GM12878 (cell line): Measurements from ENCODE around the gene STX16. TPM values are rescaled to one million over a fixed set of nuclear protein-coding genes. Genes with fewer than 3 reads are reported as not detected.

ENCODE experiments used
- ATAC-seq: fragments of 200-7000 bp; cut with Tn5 transposase; 3 replicates; pipeline ENCODE4 v1.9.1; 2020; ENCODE audit warnings: mild to moderate bottlenecking, moderate library complexity
- BruUV-seq: library from RNA; stranded (reverse); fragments of 400-500 nt; replicated peaks from 2 replicates; lab custom pipeline; 2021; lab: Mats Ljungman, UMichigan
- CTCF ChIA-PET: fragments of 300-600 bp; sonication (Branson Sonifier 250); formaldehyde crosslinking; extraction: SDS; loops from one replicate; lab custom pipeline; 2021; ENCODE audit warnings: inconsistent platforms; lab: Yijun Ruan, JAX
- POLR2A ChIA-PET: fragments of 350-600 bp; formaldehyde crosslinking; extraction: SDS; loops from one replicate; lab custom pipeline; 2021; ENCODE audit warnings: inconsistent platforms; lab: Charles Lee
- RAD21 ChIA-PET: fragments of 300-600 bp; sonication (Branson Sonifier 250); formaldehyde crosslinking; loops from one replicate; lab custom pipeline; 2023; ENCODE audit warnings: antibody characterized with exemption; ENCODE audit not compliant: unreplicated experiment; lab: Charles Lee
- SMC1A ChIA-PET: fragments of 300-600 bp; sonication (Branson Sonifier 250); formaldehyde crosslinking; loops from one replicate; lab custom pipeline; 2023; ENCODE audit not compliant: unreplicated experiment, uncharacterized antibody; lab: Charles Lee
- DNase-seq: peaks from one replicate; pipeline ENCODE4 v3.0.0-alpha.2; 2011; ENCODE audit warnings: low read depth, low spot score
- FAIRE-seq: peaks from 3 replicates; lab custom pipeline; 2011; peaks lifted over from hg19 to GRCh38; lab: Jason Lieb, UNC
- H2AFZ ChIP-seq: 2 replicates; pipeline ENCODE4 v1.6.0; 2011; ENCODE audit warnings: low read depth, low read length, control low read depth; ENCODE audit not compliant: control insufficient read depth
- H3K27ac ChIP-seq: 2 replicates; pipeline ENCODE4 v1.5.1; 2011; ENCODE audit warnings: control low read depth; ENCODE audit not compliant: control insufficient read depth, insufficient read depth
- H3K27me3 ChIP-seq, 2 experiments: replicated peaks in 1 of 2; 2 replicates each; pipeline versions ENCODE4 v1.6.0 to v1.6.1; 2011; ENCODE audit warnings: low read length in 1 of 2; ENCODE audit not compliant: control insufficient read depth in 2 of 2, insufficient read depth in 2 of 2
- H3K36me3 ChIP-seq, 2 experiments: 2 replicates each; pipeline ENCODE4 v1.5.1; 2011; ENCODE audit warnings: low read length in 1 of 2; ENCODE audit not compliant: control insufficient read depth in 2 of 2, insufficient read depth in 2 of 2
- H3K4me1 ChIP-seq: 2 replicates; pipeline ENCODE4 v1.6.1; 2011; ENCODE audit warnings: mild to moderate bottlenecking, low read length, moderate library complexity, mixed read lengths; ENCODE audit not compliant: control insufficient read depth, insufficient read depth
- H3K4me2 ChIP-seq: 2 replicates; pipeline ENCODE4 v1.6.0; 2011; ENCODE audit warnings: control low read depth; ENCODE audit not compliant: control insufficient read depth, insufficient read depth
- H3K4me3 ChIP-seq: fragments of 200-600 bp; sonication (generic); 2 replicates; pipeline ENCODE4 v1.5.1; 2016
- H3K79me2 ChIP-seq: 2 replicates; pipeline ENCODE4 v1.6.0; 2011; ENCODE audit warnings: low read length; ENCODE audit not compliant: control insufficient read depth, insufficient read depth
- H3K9ac ChIP-seq: 2 replicates; pipeline ENCODE4 v1.8.0; 2011; ENCODE audit warnings: low read length, control low read depth, mixed read lengths; ENCODE audit not compliant: control insufficient read depth, insufficient read depth
- H3K9me3 ChIP-seq: replicated peaks from 3 replicates; pipeline ENCODE4 v1.5.1; 2011; ENCODE audit warnings: mild to moderate bottlenecking, low read length; ENCODE audit not compliant: control insufficient read depth, insufficient read depth
- H4K20me1 ChIP-seq: 2 replicates; pipeline ENCODE4 v1.6.0; 2011; ENCODE audit not compliant: control insufficient read depth, insufficient read depth
- BCL11A ChIP-seq: IDR thresholded peaks from 2 replicates; pipeline ENCODE4 v1.6.1; 2011; ENCODE audit warnings: low read depth, low read length
- CHD2 ChIP-seq: IDR thresholded peaks from 2 replicates; pipeline ENCODE4 v1.6.1; 2011; ENCODE audit warnings: low read depth, low read length, improper control_type of control experiment, borderline replicate concordance
- CHD4 ChIP-seq: fragments of 200-600 bp; sonication (generic); IDR thresholded peaks from 2 replicates; pipeline ENCODE4 v1.6.1; 2016; ENCODE audit warnings: mild to moderate bottlenecking
- GABPA ChIP-seq: IDR thresholded peaks from 2 replicates; pipeline ENCODE4 v1.6.1; 2014; ENCODE audit warnings: antibody characterized with exemption, low read depth, mild to moderate bottlenecking, inconsistent platforms
- KAT2A ChIP-seq: conservative IDR thresholded peaks from 2 replicates; pipeline ENCODE4 v1.6.1; 2011; ENCODE audit warnings: low read depth, low read length; ENCODE audit not compliant: control insufficient read depth
- PAX8 ChIP-seq: fragments of 450-650 bp; IDR thresholded peaks from 2 replicates; pipeline ENCODE4 v1.6.1; 2017; ENCODE audit warnings: mild to moderate bottlenecking, moderate library complexity
- POLR2AphosphoS2 ChIP-seq: IDR thresholded peaks from 2 replicates; pipeline ENCODE4 v1.6.1; 2011; ENCODE audit warnings: low read depth, mild to moderate bottlenecking, low read length, improper control_type of control experiment, moderate library complexity
- POU2F2 ChIP-seq: IDR thresholded peaks from 3 replicates; pipeline ENCODE4 v1.6.1; 2011; ENCODE audit warnings: low read depth, mild to moderate bottlenecking, low read length, borderline replicate concordance
- SP1 ChIP-seq: IDR thresholded peaks from one replicate; pipeline ENCODE4 v1.6.1; 2011; ENCODE audit warnings: low read depth, low read length
- YBX1 ChIP-seq: fragments of 450-650 bp; IDR thresholded peaks from 2 replicates; pipeline ENCODE4 v1.6.1; 2016; ENCODE audit warnings: antibody characterized with exemption
- ZBTB11 ChIP-seq: fragments of 450-650 bp; formaldehyde crosslinking; IDR thresholded peaks from 2 replicates; pipeline ENCODE4 v1.5.0; 2022; ENCODE audit warnings: mild to moderate bottlenecking, missing genetic modification characterization
- ZNF207 ChIP-seq: fragments of 450-650 bp; IDR thresholded peaks from 2 replicates; pipeline ENCODE4 v1.6.1; 2014; ENCODE audit warnings: antibody characterized with exemption, mild to moderate bottlenecking, borderline replicate concordance
- ZNF217 ChIP-seq: fragments of 450-650 bp; IDR thresholded peaks from 2 replicates; pipeline ENCODE4 v1.6.1; 2017; ENCODE audit warnings: antibody characterized with exemption, mild to moderate bottlenecking
- WGBS: methylation state at CpG from one replicate; pipeline ENCODE4 v1.1.6; 2016; ENCODE audit warnings: low lambda C conversion rate; ENCODE audit not compliant: insufficient replicate concordance, insufficient coverage; ENCODE audit errors: missing lambda C conversion rate; 5-methylcytosine and 5-hydroxymethylcytosine counted together
- in situ Hi-C: fragments of 300-500 bp; cut with MboI; formaldehyde crosslinking; loops from 9 replicates; pipeline ENCODE4 v1.14.3; 2018; ENCODE audit warnings: mixed read lengths
- intact Hi-C: fragments of 100-400 bp; cut with micrococcal nuclease; formaldehyde crosslinking; loops from one replicate; pipeline ENCODE4 v1.14.2; 2022; ENCODE audit not compliant: unreplicated experiment
- polyA plus RNA-seq, 11 experiments: library from polyadenylated mRNA; depleted of rRNA in 4 of 11; unstranded in 6 of 11; stranded (reverse) in 5 of 11; fragments of >200 nt; fragmentation: Nextera tagmentation in 4 of 11; fragmentation: Illumina TruSeq in 1 of 11; extraction: Ambion mirVana in 4 of 11; extraction: Trizol in 1 of 11; gene quantifications; 1 replicate in 1 of 11; 2 replicates in 10 of 11; pipeline versions ENCODE4 v1.2.1 to v1.2.3, GENCODE V29; 2011 to 2016; ENCODE audit warnings: inconsistent platforms in 2 of 11, missing spikeins in 2 of 11, low read depth in 1 of 11
- total RNA-seq, 4 experiments: library from RNA; depleted of rRNA in 3 of 4; stranded (reverse); fragments of >200 nt in 3 of 4; fragmentation: Illumina TruSeq in 1 of 4; extraction: Trizol in 1 of 4; gene quantifications; 2 replicates each; pipeline versions ENCODE4 v1.2.1 to v1.2.3, GENCODE V29; 2013 to 2021
- TF ChIP-seq, protein P1 (sequence below): IDR thresholded peaks from 2 replicates; pipeline ENCODE4 v1.6.1; 2012; ENCODE audit warnings: mild to moderate bottlenecking, low read depth, low read length
- TF ChIP-seq, protein P2 (sequence below): fragments of 450-650 bp; IDR thresholded peaks from 2 replicates; pipeline ENCODE4 v1.6.1; 2016; ENCODE audit warnings: mild to moderate bottlenecking

The STX16 gene
- total and polyA plus RNA-seq, 10 of the 15 experiments (the other 5 are each of a cell fraction or from before 2014, with no cell fraction given), result 6.3 to 68.4 (median 35.8) TPM

DNA sequence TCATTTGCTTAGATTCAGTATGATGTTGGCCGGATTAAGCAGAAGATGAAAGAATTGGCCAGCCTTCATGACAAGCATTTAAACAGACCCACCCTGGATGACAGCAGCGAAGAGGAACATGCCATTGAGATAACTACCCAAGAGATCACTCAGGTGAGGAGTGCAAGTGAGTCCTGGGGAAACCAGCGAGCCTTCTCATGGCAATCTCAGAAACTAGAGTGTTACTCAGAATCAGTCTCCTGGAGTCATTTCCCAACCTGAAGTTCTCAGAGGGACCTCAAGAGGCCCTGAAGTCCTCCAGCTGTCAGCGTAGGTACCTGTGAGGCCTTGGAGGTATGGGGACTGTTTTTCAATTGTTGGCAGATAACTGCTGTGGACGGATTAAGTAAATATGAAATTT lies 16.9 kb downstream of the STX16 start:
- RAD21 ChIA-PET, result interaction anchor here (1.9 kb wide), 1 partner anchor 16 kb away, joined by 10 read pairs; the partner anchor contains the start of gene STX16
- Histone ChIP-seq H3K4me3 (no peak overlapping the region), H3K36me3 (peaks cover 11 to 21% of the 10 kb centered on the region in 2 experiments), H3K27me3 (no peaks in the 10 kb centered on the region), H3K79me2 (peaks cover 12% of the 10 kb centered on the region), H3K9ac (no peak overlapping the region), H3K4me1 (peaks cover 8% of the 10 kb centered on the region), H3K4me2 (no peak overlapping the region), H4K20me1 (peaks cover 9% of the 10 kb centered on the region), H2AFZ (no peak overlapping the region), H3K27ac (no peak overlapping the region), H3K9me3 (no peaks in the 10 kb centered on the region)
- intact Hi-C loops (no loop called here), in situ Hi-C loops (loop anchor here (25.0 kb wide), 1 partner anchor 1281 kb away; the partner anchor contains the start of gene RBM38)
- TF ChIP-seq, protein P1, sequence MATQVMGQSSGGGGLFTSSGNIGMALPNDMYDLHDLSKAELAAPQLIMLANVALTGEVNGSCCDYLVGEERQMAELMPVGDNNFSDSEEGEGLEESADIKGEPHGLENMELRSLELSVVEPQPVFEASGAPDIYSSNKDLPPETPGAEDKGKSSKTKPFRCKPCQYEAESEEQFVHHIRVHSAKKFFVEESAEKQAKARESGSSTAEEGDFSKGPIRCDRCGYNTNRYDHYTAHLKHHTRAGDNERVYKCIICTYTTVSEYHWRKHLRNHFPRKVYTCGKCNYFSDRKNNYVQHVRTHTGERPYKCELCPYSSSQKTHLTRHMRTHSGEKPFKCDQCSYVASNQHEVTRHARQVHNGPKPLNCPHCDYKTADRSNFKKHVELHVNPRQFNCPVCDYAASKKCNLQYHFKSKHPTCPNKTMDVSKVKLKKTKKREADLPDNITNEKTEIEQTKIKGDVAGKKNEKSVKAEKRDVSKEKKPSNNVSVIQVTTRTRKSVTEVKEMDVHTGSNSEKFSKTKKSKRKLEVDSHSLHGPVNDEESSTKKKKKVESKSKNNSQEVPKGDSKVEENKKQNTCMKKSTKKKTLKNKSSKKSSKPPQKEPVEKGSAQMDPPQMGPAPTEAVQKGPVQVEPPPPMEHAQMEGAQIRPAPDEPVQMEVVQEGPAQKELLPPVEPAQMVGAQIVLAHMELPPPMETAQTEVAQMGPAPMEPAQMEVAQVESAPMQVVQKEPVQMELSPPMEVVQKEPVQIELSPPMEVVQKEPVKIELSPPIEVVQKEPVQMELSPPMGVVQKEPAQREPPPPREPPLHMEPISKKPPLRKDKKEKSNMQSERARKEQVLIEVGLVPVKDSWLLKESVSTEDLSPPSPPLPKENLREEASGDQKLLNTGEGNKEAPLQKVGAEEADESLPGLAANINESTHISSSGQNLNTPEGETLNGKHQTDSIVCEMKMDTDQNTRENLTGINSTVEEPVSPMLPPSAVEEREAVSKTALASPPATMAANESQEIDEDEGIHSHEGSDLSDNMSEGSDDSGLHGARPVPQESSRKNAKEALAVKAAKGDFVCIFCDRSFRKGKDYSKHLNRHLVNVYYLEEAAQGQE, result no peak
- no peak for TF ChIP-seq KAT2A
- TF ChIP-seq YBX1, result no peak
- TF ChIP-seq CHD2, result no peak
- no peak for TF ChIP-seq ZNF217
- TF ChIP-seq BCL11A, result no peak
- no peak for TF ChIP-seq POLR2AphosphoS2
- no peak for TF ChIP-seq POU2F2
- no peak for TF ChIP-seq ZNF207
- TF ChIP-seq PAX8, result no peak
- TF ChIP-seq ZBTB11 (CRISPR knock-in tag), result no peak
- TF ChIP-seq, protein P2, sequence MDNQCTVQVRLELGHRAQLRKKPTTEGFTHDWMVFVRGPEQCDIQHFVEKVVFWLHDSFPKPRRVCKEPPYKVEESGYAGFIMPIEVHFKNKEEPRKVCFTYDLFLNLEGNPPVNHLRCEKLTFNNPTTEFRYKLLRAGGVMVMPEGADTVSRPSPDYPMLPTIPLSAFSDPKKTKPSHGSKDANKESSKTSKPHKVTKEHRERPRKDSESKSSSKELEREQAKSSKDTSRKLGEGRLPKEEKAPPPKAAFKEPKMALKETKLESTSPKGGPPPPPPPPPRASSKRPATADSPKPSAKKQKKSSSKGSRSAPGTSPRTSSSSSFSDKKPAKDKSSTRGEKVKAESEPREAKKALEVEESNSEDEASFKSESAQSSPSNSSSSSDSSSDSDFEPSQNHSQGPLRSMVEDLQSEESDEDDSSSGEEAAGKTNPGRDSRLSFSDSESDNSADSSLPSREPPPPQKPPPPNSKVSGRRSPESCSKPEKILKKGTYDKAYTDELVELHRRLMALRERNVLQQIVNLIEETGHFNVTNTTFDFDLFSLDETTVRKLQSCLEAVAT, result no peak
- no peak for TF ChIP-seq SP1
- no peak for TF ChIP-seq CHD4
- no peak for TF ChIP-seq GABPA
- SMC1A ChIA-PET, result interaction anchor here (1.0 to 2.3 kb wide), 3 partner anchors 11 to 209 kb away, joined by 3 to 17 read pairs (median 4); no protein-coding TSS in a partner anchor
- BruUV-seq, result no TSS peak
- ATAC-seq (no peak), FAIRE-seq (no peak), DNase-seq (no peak)
- POLR2A ChIA-PET, result interaction anchor here (1.0 kb wide), 1 partner anchor 9 kb away, joined by 6 read pairs; no protein-coding TSS in a partner anchor
- CTCF ChIA-PET, result interaction anchor here (1.1 to 2.0 kb wide), 4 partner anchors 9 to 186 kb away, joined by 3 to 11 read pairs (median 4); partner anchors contain the start of gene STX16
- WGBS, result 82% methylated on average over 5 of the region's 5 CpGs
